Endothelial cell of umbilical vein (primary cell): ENCODE results near the gene CD79B. TPM values are rescaled to one million over a fixed set of nuclear protein-coding genes. Genes with fewer than 3 reads are reported as not detected.
"Not testable (repeated sequence)": the region's sequence is repeated elsewhere in the genome, so short reads cannot be mapped to it uniquely, and the experiment has no call there.

Experiments
- BruUV-seq: library from RNA; stranded (reverse); fragments of 400-500 nt; replicated peaks from 2 replicates; lab custom pipeline; 2021; lab: Mats Ljungman, UMichigan
- CTCF ChIA-PET: fragments of 300-600, 350-600 bp; sonication (Branson Sonifier 250); formaldehyde crosslinking; loops from one replicate; lab custom pipeline; 2021; ENCODE audit warnings: antibody characterized with exemption, inconsistent platforms; lab: Charles Lee
- POLR2A ChIA-PET: fragments of 300-600, 350-600 bp; sonication (Branson Sonifier 250); formaldehyde crosslinking; loops from one replicate; lab custom pipeline; 2021; ENCODE audit warnings: antibody characterized with exemption, inconsistent platforms; lab: Charles Lee
- DNase-seq: peaks from one replicate; pipeline ENCODE4 v3.0.0-alpha.2; 2011; ENCODE audit warnings: low read depth, low spot score
- FAIRE-seq: peaks from 2 replicates; lab custom pipeline; 2011; peaks lifted over from hg19 to GRCh38; lab: Jason Lieb, UNC
- H2AFZ ChIP-seq: 2 replicates; pipeline ENCODE4 v1.6.0; 2012; ENCODE audit warnings: low read depth, low read length, control low read depth, inconsistent platforms
- H3K27ac ChIP-seq: 2 replicates; pipeline ENCODE4 v1.5.1; 2011; ENCODE audit warnings: low read depth, mild to moderate bottlenecking, control low read depth, low read length, moderate library complexity; ENCODE audit not compliant: insufficient read depth
- H3K27me3 ChIP-seq, 2 experiments: 2 replicates each; pipeline versions ENCODE4 v1.6.0 to v1.6.1; 2011; ENCODE audit warnings: low read length in 2 of 2, mixed read lengths in 1 of 2; ENCODE audit not compliant: control insufficient read depth in 2 of 2, insufficient read depth in 2 of 2
- H3K36me3 ChIP-seq, 2 experiments: 2 replicates in 1 of 2; 3 replicates in 1 of 2; pipeline ENCODE4 v1.5.1; 2011; ENCODE audit warnings: low read length in 2 of 2, mild to moderate bottlenecking in 1 of 2, moderate library complexity in 1 of 2; ENCODE audit not compliant: control insufficient read depth in 2 of 2, insufficient read depth in 2 of 2; ENCODE audit errors: extremely low read depth in 1 of 2
- H3K4me1 ChIP-seq: 3 replicates; pipeline ENCODE4 v1.5.1; 2011; ENCODE audit warnings: mild to moderate bottlenecking, low read length; ENCODE audit not compliant: control insufficient read depth, insufficient read depth; ENCODE audit errors: extremely low read depth
- H3K4me2 ChIP-seq: 2 replicates; pipeline ENCODE4 v1.6.1; 2011; ENCODE audit warnings: low read length, control low read depth, mixed read lengths; ENCODE audit not compliant: insufficient read depth
- H3K4me3 ChIP-seq, 3 experiments: fragments of 200-600 bp in 1 of 3; sonication (generic), shearing (Covaris generic) in 1 of 3; replicated peaks in 1 of 3; 2 replicates each; pipeline ENCODE4 v1.5.1; 2011 to 2016; ENCODE audit warnings: control low read depth in 3 of 3, low read length in 3 of 3, mild to moderate bottlenecking in 2 of 3, inconsistent platforms in 1 of 3, low read depth in 1 of 3, moderate library complexity in 1 of 3; ENCODE audit not compliant: insufficient read depth in 1 of 3
- H3K79me2 ChIP-seq: 2 replicates; pipeline ENCODE4 v1.6.0; 2012; ENCODE audit warnings: low read length, inconsistent platforms; ENCODE audit not compliant: control insufficient read depth, insufficient read depth
- H3K9ac ChIP-seq: replicated peaks from 2 replicates; pipeline ENCODE3; 2011; ENCODE audit warnings: low read length, control low read depth; ENCODE audit not compliant: insufficient read depth; ENCODE audit errors: extremely low read depth
- H3K9me1 ChIP-seq: replicated peaks from 3 replicates; pipeline ENCODE4 v1.6.0; 2011; ENCODE audit warnings: mild to moderate bottlenecking, low read length; ENCODE audit not compliant: control insufficient read depth, insufficient read depth; ENCODE audit errors: extremely low read depth
- H3K9me3 ChIP-seq: replicated peaks from 2 replicates; pipeline ENCODE4 v1.5.1; 2012; ENCODE audit warnings: low read length, inconsistent platforms; ENCODE audit not compliant: control insufficient read depth, insufficient read depth
- H4K20me1 ChIP-seq: replicated peaks from 2 replicates; pipeline ENCODE3; 2011; ENCODE audit warnings: mild to moderate bottlenecking, low read length; ENCODE audit not compliant: control insufficient read depth, insufficient read depth; ENCODE audit errors: extremely low read depth
- CTCF ChIP-seq, 2 donors: IDR thresholded peaks; 1 replicate in 1 of 2; 2 replicates in 1 of 2; pipeline ENCODE4 v1.5.1; 2011; ENCODE audit warnings: low read length in 2 of 2, mild to moderate bottlenecking in 2 of 2, moderate library complexity in 2 of 2, control low read depth in 1 of 2, inconsistent platforms in 1 of 2, low read depth in 1 of 2; ENCODE audit not compliant: insufficient read depth in 1 of 2; ENCODE audit errors: extremely low read depth in 1 of 2
- POLR2AphosphoS5 ChIP-seq: IDR thresholded peaks from 2 replicates; pipeline ENCODE4 v1.6.1; 2012; ENCODE audit warnings: low read depth, mild to moderate bottlenecking, control low read depth, low read length, moderate library complexity; ENCODE audit not compliant: insufficient read depth
- dilution Hi-C: fragments of 300-500 bp; cut with MboI; formaldehyde crosslinking; loops from one replicate; pipeline ENCODE4 v1.15.0; 2019; ENCODE audit warnings: low sequenced_read_pairs; ENCODE audit not compliant: extremely low pct_ligation_motif_present
- intact Hi-C: fragments of 100-400 bp; cut with micrococcal nuclease; formaldehyde crosslinking; loops from one replicate; pipeline ENCODE4 v1.10.0; 2022
- polyA plus RNA-seq, 4 experiments: library from polyadenylated mRNA; depleted of rRNA in 3 of 4; stranded (reverse) in 3 of 4; unstranded in 1 of 4; fragments of >200 nt; gene quantifications; 2 replicates each; pipeline versions ENCODE4 v1.2.1 to v1.2.3, GENCODE V29; 2011 to 2012; ENCODE audit warnings: missing spikeins in 1 of 4
- total RNA-seq: library from RNA; stranded (reverse); gene quantifications from 2 replicates; pipeline ENCODE4 v1.2.3, GENCODE V29; 2021

Gene CD79B
- total and polyA plus RNA-seq, 2 donors (not counting 3 experiments of a cell fraction or from before 2014, with no cell fraction given), result 2.1 to 3.9 TPM

GRCh38 chr17:63919311-63919723 is 12.8 kb downstream of the CD79B start:
- Histone ChIP-seq H3K9me3 (no peaks in the 10 kb centered on the region), H3K79me2 (no peaks in the 10 kb centered on the region), H3K9ac (no peak overlapping the region), H3K27ac (no peak overlapping the region), H3K36me3 (no peaks in the 10 kb centered on the region), H2AFZ (no peak overlapping the region), H3K27me3 (peaks cover 0 to 3% of the 10 kb centered on the region in 2 experiments), H3K4me3 (no peak overlapping the region), H3K4me2 (no peak overlapping the region), H3K9me1 (no peaks in the 10 kb centered on the region), H4K20me1 (no peaks in the 10 kb centered on the region), H3K4me1 (no peaks in the 10 kb centered on the region)
- DNase-seq, result peak; percentile 68
- intact Hi-C loops, result loop anchor here (1.0 kb wide), 4 partner anchors 27 to 214 kb away; no protein-coding TSS in a partner anchor
- POLR2A ChIA-PET, result interaction anchor here (1.0 to 1.4 kb wide), 2 partner anchors 81 to 211 kb away, joined by 3 to 5 read pairs; no protein-coding TSS in a partner anchor
- dilution Hi-C loops, result no loop called here
- CTCF ChIA-PET, result interaction anchor here (0.7 to 7.3 kb wide), 40 partner anchors 9 to 383 kb away, joined by 3 to 183 read pairs (median 6); partner anchors contain the start of genes CD79B, ERN1, ICAM2 and PRR29
- TF ChIP-seq POLR2AphosphoS5 (no peak), CTCF (IDR thresholded peaks at IDR 0.05; ENCODE audit: extremely low read depth in 1 of 2, insufficient read depth in 1 of 2, low read depth in 1 of 2, low read length in 2 of 2) (peak; percentile 75 to 89)
- no TSS peak for BruUV-seq
- FAIRE-seq, result peak; percentile 92

- H3K9me1 ChIP-seq, H3K27ac ChIP-seq, dilution Hi-C loops, H3K79me2 ChIP-seq, H3K27me3 ChIP-seq, H3K9me3 ChIP-seq, H3K36me3 ChIP-seq, H3K9ac ChIP-seq, DNase-seq, H3K4me2 ChIP-seq, H3K4me1 ChIP-seq, H2AFZ ChIP-seq, H3K4me3 ChIP-seq, BruUV-seq, H4K20me1 ChIP-seq, FAIRE-seq: not testable (repeated sequence)
- intact Hi-C loops, result loop anchor here (1.0 kb wide), 4 partner anchors 27 to 214 kb away; no protein-coding TSS in a partner anchor
- POLR2A ChIA-PET, result interaction anchor here (1.4 kb wide), 1 partner anchor 212 kb away, joined by 3 read pairs; no protein-coding TSS in a partner anchor
- CTCF ChIA-PET, result interaction anchor here (0.8 to 7.3 kb wide), 33 partner anchors 9 to 284 kb away, joined by 3 to 183 read pairs (median 8); partner anchors contain the start of genes CD79B, ERN1, ICAM2 and PRR29
These were observed 13.3 kb downstream of the CD79B start, which contains the start of gene GH1 for GRCh38 chr17:63918789-63919305. TSS of gene GH1 (minus strand) at chr17:63918839. CDS start at chr17:63918776, 63 bp downstream.
